ENCODE data around the gene MSANTD3.

DNA sequence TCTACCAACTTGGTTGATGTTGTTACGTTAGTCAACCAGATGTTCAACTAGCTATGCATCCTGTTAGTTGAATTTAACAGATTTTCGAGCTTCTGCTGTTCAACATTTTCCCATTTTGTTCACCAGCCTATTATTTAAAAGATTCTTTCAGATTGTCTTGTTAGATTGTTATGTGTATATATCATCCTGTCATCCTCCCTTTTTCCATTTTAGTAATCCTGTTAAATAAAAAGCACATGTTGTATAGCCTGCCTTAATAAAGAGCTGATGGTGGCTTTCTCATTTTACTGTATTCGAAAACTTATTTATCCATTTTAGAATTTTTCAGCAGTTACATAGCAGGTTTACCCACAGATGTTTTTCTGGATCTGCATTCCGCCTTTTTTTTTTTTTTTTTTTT, 50.3 kb downstream of the MSANTD3 start:
- TF ChIP-seq, protein P1, sequence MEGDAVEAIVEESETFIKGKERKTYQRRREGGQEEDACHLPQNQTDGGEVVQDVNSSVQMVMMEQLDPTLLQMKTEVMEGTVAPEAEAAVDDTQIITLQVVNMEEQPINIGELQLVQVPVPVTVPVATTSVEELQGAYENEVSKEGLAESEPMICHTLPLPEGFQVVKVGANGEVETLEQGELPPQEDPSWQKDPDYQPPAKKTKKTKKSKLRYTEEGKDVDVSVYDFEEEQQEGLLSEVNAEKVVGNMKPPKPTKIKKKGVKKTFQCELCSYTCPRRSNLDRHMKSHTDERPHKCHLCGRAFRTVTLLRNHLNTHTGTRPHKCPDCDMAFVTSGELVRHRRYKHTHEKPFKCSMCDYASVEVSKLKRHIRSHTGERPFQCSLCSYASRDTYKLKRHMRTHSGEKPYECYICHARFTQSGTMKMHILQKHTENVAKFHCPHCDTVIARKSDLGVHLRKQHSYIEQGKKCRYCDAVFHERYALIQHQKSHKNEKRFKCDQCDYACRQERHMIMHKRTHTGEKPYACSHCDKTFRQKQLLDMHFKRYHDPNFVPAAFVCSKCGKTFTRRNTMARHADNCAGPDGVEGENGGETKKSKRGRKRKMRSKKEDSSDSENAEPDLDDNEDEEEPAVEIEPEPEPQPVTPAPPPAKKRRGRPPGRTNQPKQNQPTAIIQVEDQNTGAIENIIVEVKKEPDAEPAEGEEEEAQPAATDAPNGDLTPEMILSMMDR (conservative IDR thresholded peaks at IDR 0.05; ENCODE audit: low read depth, low read length) = no peak
- TF ChIP-seq EZH2 (IDR thresholded peaks at IDR 0.05; ENCODE audit: borderline replicate concordance, low read depth, low read length, poor library complexity, severe bottlenecking) = no peak

Measured in A673 (cell line).